GM06990 (cell line): ENCODE data around the gene FASTK.

ENCODE experiments used
- DNase-seq: peaks from one replicate; pipeline ENCODE4 v3.0.0-alpha.2; 2011; ENCODE audit not compliant: insufficient read length; ENCODE audit errors: extremely low read depth
- H3K27me3 ChIP-seq: replicated peaks from 2 replicates; pipeline ENCODE4 v1.6.0; 2011; ENCODE audit warnings: low read length; ENCODE audit not compliant: control insufficient read depth, insufficient read depth
- H3K36me3 ChIP-seq: 2 replicates; pipeline ENCODE4 v1.5.1; 2011; ENCODE audit warnings: low read length; ENCODE audit not compliant: control insufficient read depth, insufficient read depth
- H3K4me3 ChIP-seq: replicated peaks from 2 replicates; pipeline ENCODE4 v1.5.1; 2011; ENCODE audit warnings: low read depth, mild to moderate bottlenecking, control low read depth, low read length
- TF ChIP-seq, protein P1 (sequence below): IDR thresholded peaks from 2 replicates; pipeline ENCODE4 v1.5.1; 2011; ENCODE audit warnings: low read length, control low read depth, mild to moderate bottlenecking, inconsistent platforms; ENCODE audit not compliant: insufficient read depth, poor library complexity, severe bottlenecking

The FASTK gene

GRCh38 chr7:151085329-151085690, 4.7 kb upstream of the FASTK start:
- Histone ChIP-seq H3K36me3 (no peaks in the 10 kb centered on the region), H3K27me3 (no peaks in the 10 kb centered on the region), H3K4me3 (peak overlapping the region; percentile 88)
- TF ChIP-seq, protein P1, sequence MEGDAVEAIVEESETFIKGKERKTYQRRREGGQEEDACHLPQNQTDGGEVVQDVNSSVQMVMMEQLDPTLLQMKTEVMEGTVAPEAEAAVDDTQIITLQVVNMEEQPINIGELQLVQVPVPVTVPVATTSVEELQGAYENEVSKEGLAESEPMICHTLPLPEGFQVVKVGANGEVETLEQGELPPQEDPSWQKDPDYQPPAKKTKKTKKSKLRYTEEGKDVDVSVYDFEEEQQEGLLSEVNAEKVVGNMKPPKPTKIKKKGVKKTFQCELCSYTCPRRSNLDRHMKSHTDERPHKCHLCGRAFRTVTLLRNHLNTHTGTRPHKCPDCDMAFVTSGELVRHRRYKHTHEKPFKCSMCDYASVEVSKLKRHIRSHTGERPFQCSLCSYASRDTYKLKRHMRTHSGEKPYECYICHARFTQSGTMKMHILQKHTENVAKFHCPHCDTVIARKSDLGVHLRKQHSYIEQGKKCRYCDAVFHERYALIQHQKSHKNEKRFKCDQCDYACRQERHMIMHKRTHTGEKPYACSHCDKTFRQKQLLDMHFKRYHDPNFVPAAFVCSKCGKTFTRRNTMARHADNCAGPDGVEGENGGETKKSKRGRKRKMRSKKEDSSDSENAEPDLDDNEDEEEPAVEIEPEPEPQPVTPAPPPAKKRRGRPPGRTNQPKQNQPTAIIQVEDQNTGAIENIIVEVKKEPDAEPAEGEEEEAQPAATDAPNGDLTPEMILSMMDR = no peak
- DNase-seq = no peak

DNA sequence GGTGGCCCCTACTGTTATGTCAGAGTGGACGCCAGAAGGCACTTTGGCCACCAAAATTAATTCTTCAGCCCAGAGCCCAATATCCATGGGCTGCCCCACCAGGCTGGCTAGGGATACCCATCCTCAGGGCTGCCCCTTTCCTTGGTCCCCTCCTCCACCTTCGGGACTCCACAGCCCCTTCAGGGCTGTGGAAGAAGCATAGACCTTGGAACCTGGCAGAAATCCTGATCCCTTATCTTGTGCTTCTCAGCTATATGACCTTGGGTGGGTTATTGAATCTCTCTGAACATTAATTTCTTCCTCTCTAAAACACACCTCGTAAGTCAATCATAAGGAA, 3.2 kb upstream of the FASTK start:
- TF ChIP-seq, protein P1 = no peak
- Histone ChIP-seq H3K36me3 (peaks cover 2% of the 10 kb centered on the region; the same call in 1 of the 2 replicates), H3K27me3 (no peaks in the 10 kb centered on the region), H3K4me3 (peak overlapping the region; percentile 87)
- no peak for DNase-seq

GRCh38 chr7:151083071-151083823, 2.6 kb upstream of the FASTK start, which contains the start of gene TMUB1:
TSS of gene TMUB1 (minus strand) at chr7:151083493. CDS start at chr7:151082563, 930 bp downstream.
- TF ChIP-seq, protein P1 = no peak
- Histone ChIP-seq H3K36me3 (peaks cover 3% of the 10 kb centered on the region; the same call in 1 of the 2 replicates), H3K4me3 (peak within 1 kb of the TSS; percentile 87), H3K27me3 (no peaks in the 10 kb centered on the region)
- DNase-seq = peak; percentile 87

DNA sequence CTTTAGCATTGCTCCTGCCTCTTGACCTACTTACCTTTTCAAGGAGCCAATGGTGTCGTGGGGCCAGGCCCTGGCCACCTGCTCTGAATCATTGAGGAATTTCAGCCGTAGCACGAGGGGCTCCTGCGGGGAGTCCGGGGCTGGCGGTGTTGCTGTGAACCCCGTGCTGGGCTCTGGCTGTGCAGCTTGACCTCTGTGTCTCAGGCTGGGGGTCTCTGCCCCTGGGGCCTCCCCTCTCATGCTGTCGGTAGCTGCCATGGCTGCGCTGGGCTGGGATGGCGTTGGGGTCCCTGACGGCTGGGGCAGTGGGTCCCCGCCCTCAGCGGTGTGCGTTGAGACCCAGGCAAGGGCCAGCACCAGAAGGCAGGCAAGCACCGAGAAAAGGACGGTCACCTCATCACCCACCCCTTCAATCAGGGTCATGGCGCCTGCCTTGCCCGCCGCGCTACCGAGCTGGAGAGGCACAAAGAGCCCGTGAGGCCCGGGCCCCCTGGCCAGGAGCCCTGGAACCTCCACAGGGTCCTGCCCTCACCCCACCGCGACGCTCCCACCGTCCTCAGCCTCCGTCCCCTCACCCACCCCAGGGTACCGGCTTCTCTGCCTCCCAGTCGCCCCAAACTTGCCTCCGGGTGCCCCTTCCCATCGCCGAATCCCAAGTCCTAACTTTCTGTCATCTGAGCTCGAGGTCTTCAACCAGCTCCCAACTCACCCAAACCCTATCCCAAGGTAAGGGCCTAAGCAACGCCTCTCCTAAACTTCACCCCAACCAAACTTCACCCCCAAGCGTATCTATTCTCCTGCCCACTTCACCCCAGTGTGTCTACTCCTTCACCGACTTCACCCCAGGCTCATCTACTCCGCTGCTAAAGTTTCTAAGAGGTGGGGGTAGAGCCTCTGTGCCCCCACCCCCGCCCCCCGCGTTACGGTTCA, 1.8 kb upstream of the FASTK start:
- DNase-seq = no peak
- Histone ChIP-seq H3K27me3 (no peaks in the 10 kb centered on the region), H3K36me3 (peaks cover 11% of the 10 kb centered on the region), H3K4me3 (peak overlapping the region; percentile 87)
- TF ChIP-seq, protein P1 = no peak

DNA sequence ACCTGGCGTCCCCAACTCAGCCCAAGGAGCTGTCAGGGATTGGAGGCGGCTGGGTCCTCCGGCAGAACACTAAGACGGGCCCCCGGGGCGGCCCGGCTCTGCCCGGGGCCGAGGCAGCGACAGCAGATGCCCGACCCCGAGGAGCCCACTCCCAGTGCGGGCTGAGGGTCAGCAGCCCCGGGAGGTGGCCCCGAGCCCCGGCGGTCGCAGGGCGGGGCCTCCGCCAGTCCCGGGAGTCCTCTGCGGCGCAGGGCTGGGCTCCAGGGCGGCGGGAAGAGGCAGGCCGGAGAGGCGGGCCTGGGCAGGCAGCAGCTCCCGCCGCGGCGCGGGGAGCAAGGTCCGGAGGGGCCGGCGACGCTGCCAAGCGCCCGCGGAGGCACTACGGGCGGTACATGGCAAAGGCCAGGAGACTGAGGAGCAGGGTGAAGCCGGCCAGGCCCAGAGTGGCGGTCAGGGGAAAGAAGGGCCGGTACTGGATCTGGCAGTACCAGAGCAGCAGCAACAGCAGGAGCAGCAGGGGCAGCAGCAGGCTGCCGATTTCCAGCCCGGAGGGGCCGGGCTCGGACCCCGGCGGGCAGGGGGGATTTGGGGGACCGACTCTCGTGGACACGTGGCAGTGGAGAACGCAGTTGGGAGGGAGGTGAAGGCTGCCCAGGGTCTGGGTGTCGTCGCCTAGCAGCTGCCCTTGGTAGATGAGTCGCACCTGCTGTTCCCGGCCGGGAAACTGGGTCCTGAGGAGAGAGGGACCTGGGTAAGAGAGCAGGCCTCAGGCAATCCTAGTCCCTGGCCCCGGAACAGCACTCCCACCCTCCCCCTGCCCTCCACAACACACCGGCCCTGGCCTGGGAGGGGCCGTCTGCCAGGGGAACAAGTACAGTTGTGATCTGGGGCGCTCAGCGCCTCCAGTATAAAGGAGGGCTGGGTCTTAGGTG, 827 bp upstream of the FASTK start:
- TF ChIP-seq, protein P1 = no peak
- H3K36me3 ChIP-seq = peaks cover 18% of the 10 kb centered on the region
- H3K4me3 ChIP-seq = peak overlapping the region; percentile 87
- no peak for DNase-seq
- H3K27me3 ChIP-seq = no peaks in the 10 kb centered on the region
